HG02588 (cell line): ENCODE data around the gene TENT4B.
A peak's percentile ranks its signal among the peaks of the same experiment; 100 is the strongest.
"Not testable (repeated sequence)": the region's sequence is repeated elsewhere in the genome, so short reads cannot be mapped to it uniquely, and the experiment has no call there.

Experiments used
- ATAC-seq: cut with Tn5 transposase; IDR thresholded peaks from one replicate; pipeline ENCODE4 v1.9.1; 2021; ENCODE audit warnings: mild to moderate bottlenecking, moderate library complexity; ENCODE audit not compliant: unreplicated experiment

Gene TENT4B

GRCh38 chr16:50227120-50227519 is 74.0 kb downstream of the TENT4B start:
- no peak for ATAC-seq

GRCh38 chr16:50227665-50228064 is 74.6 kb downstream of the TENT4B start:
- no peak for ATAC-seq

- ATAC-seq, result no peak
These were observed 75.3 kb downstream of the TENT4B start for GRCh38 chr16:50228364-50228868.

GRCh38 chr16:50229149-50229726 is 76.1 kb downstream of the TENT4B start:
- ATAC-seq, result no peak

- ATAC-seq, result no peak
These were observed 81.9 kb downstream of the TENT4B start for GRCh38 chr16:50234771-50235556.

GRCh38 chr16:50235581-50235980 is 82.5 kb downstream of the TENT4B start:
- ATAC-seq, result no peak

GRCh38 chr16:50238314-50238713 is 85.2 kb downstream of the TENT4B start:
- ATAC-seq, result no peak

GRCh38 chr16:50238868-50239301 is 85.8 kb downstream of the TENT4B start:
- no peak for ATAC-seq

GRCh38 chr16:50243024-50243423 is 89.9 kb downstream of the TENT4B start:
- not testable (repeated sequence) for ATAC-seq

- ATAC-seq, result no peak
These were observed 91.0 kb downstream of the TENT4B start for GRCh38 chr16:50244140-50244503.

- ATAC-seq, result no peak
These were observed 91.7 kb downstream of the TENT4B start for GRCh38 chr16:50244504-50245416.

- peak; percentile 66 for ATAC-seq
These were observed 92.6 kb downstream of the TENT4B start for GRCh38 chr16:50245417-50246298.

GRCh38 chr16:50246299-50247122 is 93.4 kb downstream of the TENT4B start:
- peak; percentile 23 for ATAC-seq

- ATAC-seq, result no peak
These were observed 94.2 kb downstream of the TENT4B start for GRCh38 chr16:50247123-50247905.

GRCh38 chr16:50247906-50248608 is 95.0 kb downstream of the TENT4B start:
- ATAC-seq, result no peak

- ATAC-seq, result no peak
These were observed 95.7 kb downstream of the TENT4B start for GRCh38 chr16:50248845-50249244.

- no peak for ATAC-seq
These were observed 98.4 kb downstream of the TENT4B start for GRCh38 chr16:50251375-50252081.
